ENCODE results near the gene GOLGA6B.

DNA sequence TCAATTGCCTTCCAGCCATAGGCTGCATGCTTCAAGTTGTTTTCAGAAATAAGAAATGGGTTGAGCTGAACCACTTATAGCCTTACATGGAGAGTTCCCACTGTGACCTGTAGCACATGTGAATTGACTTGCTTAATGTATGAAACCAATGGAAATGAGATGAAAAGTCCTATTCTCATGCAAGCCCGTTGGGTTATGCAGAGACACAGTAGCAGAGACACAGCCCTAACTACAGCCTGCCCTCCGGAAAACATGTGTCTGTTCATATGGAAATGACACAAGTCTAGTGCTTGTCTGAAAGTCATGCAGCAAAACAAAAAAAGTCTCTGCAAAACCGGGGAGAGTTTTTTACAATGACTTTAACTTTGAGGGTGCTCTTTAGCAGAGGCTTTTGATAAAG is 17.0 kb downstream of the GOLGA6B start:
- no peak for TF ChIP-seq CTCF (IDR thresholded peaks at IDR 0.05 in 2 of 3, conservative IDR thresholded peaks at IDR 0.05 in 1 of 3; ENCODE audit: borderline replicate concordance in 1 of 3, insufficient read depth in 1 of 3, low read depth in 2 of 3, low read length in 2 of 3)
- no peak for TF ChIP-seq FOSL1 (IDR thresholded peaks at IDR 0.05; ENCODE audit: low read depth)
- TF ChIP-seq POLR2A (IDR thresholded peaks at IDR 0.05; ENCODE audit: borderline replicate concordance, extremely low read depth, insufficient read depth, insufficient read length), result no peak
